IMR-90 (cell line): ENCODE data around the gene FAM193B. TPM values are rescaled to one million over a fixed set of nuclear protein-coding genes. Genes with fewer than 3 reads are reported as not detected.

Experiments used
- ATAC-seq: fragments of 200-7000 bp; cut with Tn5 transposase; 2 replicates; pipeline ENCODE4 v1.9.1; 2020; ENCODE audit warnings: low read depth, mild to moderate bottlenecking, moderate library complexity
- BruUV-seq: library from RNA; stranded (reverse); fragments of 400-500 nt; replicated peaks from 2 replicates; lab custom pipeline; 2021; lab: Mats Ljungman, UMichigan
- CTCF ChIA-PET: fragments of 300-600 bp; formaldehyde crosslinking; extraction: SDS; loops from one replicate; lab custom pipeline; 2021; ENCODE audit warnings: antibody characterized with exemption; lab: Yijun Ruan, JAX
- POLR2A ChIA-PET: fragments of 300-600 bp; sonication (Branson Sonifier 250); formaldehyde crosslinking; loops from one replicate; lab custom pipeline; 2022; ENCODE audit warnings: antibody characterized with exemption; ENCODE audit not compliant: unreplicated experiment; lab: Charles Lee
- DNase-seq: peaks from one replicate; pipeline ENCODE4 v3.0.0; 2013
- H2AFZ ChIP-seq: replicated peaks from 2 replicates; pipeline ENCODE3; 2013; ENCODE audit warnings: low read length, mild to moderate bottlenecking; ENCODE audit not compliant: poor library complexity
- H2AK5ac ChIP-seq: 2 replicates; pipeline ENCODE4 v1.6.1; 2013; ENCODE audit warnings: low read depth, low read length, inconsistent platforms
- H2AK9ac ChIP-seq: replicated peaks from 2 replicates; pipeline ENCODE3; 2013; ENCODE audit warnings: mild to moderate bottlenecking, low read depth, low read length, moderate library complexity; ENCODE audit not compliant: poor library complexity
- H2BK120ac ChIP-seq: 2 replicates; pipeline ENCODE4 v1.6.1; 2013; ENCODE audit warnings: low read depth, low read length, inconsistent platforms
- H2BK15ac ChIP-seq: 3 replicates; pipeline ENCODE4 v1.6.1; 2013; ENCODE audit warnings: low read depth, low read length, inconsistent platforms
- H2BK20ac ChIP-seq: 2 replicates; pipeline ENCODE4 v1.6.1; 2013; ENCODE audit warnings: low read depth, mild to moderate bottlenecking, inconsistent platforms, low read length, moderate library complexity
- H2BK5ac ChIP-seq: 2 replicates; pipeline ENCODE4 v1.6.1; 2013; ENCODE audit warnings: mild to moderate bottlenecking, low read depth, low read length, inconsistent platforms; ENCODE audit not compliant: poor library complexity, severe bottlenecking
- H3K14ac ChIP-seq: replicated peaks from 2 replicates; pipeline ENCODE4 v1.6.1; 2013; ENCODE audit warnings: low read depth, low read length, inconsistent platforms
- H3K18ac ChIP-seq: 2 replicates; pipeline ENCODE4 v1.6.1; 2013; ENCODE audit warnings: low read depth, low read length, control low read depth
- H3K23ac ChIP-seq: 2 replicates; pipeline ENCODE4 v1.6.1; 2013; ENCODE audit warnings: low read depth, low read length, inconsistent platforms
- H3K27ac ChIP-seq: 2 replicates; pipeline ENCODE4 v1.5.1; 2013; ENCODE audit warnings: mild to moderate bottlenecking, control low read depth, low read length; ENCODE audit not compliant: insufficient read depth
- H3K27me3 ChIP-seq: 2 replicates; pipeline ENCODE4 v1.6.1; 2013; ENCODE audit warnings: low read length; ENCODE audit not compliant: control insufficient read depth, insufficient read depth
- H3K36me3 ChIP-seq: 2 replicates; pipeline ENCODE4 v1.6.1; 2013; ENCODE audit warnings: low read length, mixed read lengths; ENCODE audit not compliant: control insufficient read depth, insufficient read depth
- H3K4ac ChIP-seq: 2 replicates; pipeline ENCODE4 v1.6.1; 2013; ENCODE audit warnings: low read depth, low read length, inconsistent platforms
- H3K4me1 ChIP-seq: 2 replicates; pipeline ENCODE4 v1.6.1; 2013; ENCODE audit warnings: low read length, mixed read lengths; ENCODE audit not compliant: control insufficient read depth, insufficient read depth
- H3K4me2 ChIP-seq: 2 replicates; pipeline ENCODE4 v1.6.1; 2013; ENCODE audit warnings: low read depth, mild to moderate bottlenecking, control low read depth, low read length, moderate library complexity
- H3K4me3 ChIP-seq: 2 replicates; pipeline ENCODE4 v1.5.1; 2013; ENCODE audit warnings: low read depth, mild to moderate bottlenecking, control low read depth, low read length, moderate library complexity; ENCODE audit not compliant: insufficient read depth
- H3K56ac ChIP-seq: 2 replicates; pipeline ENCODE4 v1.6.1; 2013; ENCODE audit warnings: low read length, inconsistent platforms; ENCODE audit not compliant: insufficient read depth; ENCODE audit errors: extremely low read depth
- H3K79me1 ChIP-seq, 2 experiments: 2 replicates each; pipeline ENCODE4 v1.6.1; 2013; ENCODE audit warnings: low read length in 2 of 2, inconsistent platforms in 1 of 2, low read depth in 1 of 2
- H3K9ac ChIP-seq: 2 replicates; pipeline ENCODE4 v1.6.1; 2013; ENCODE audit warnings: low read depth, low read length, control low read depth
- H3K9me1 ChIP-seq: 2 replicates; pipeline ENCODE4 v1.6.1; 2013; ENCODE audit warnings: low read length, inconsistent platforms; ENCODE audit not compliant: insufficient read depth
- H3K9me3 ChIP-seq: 2 replicates; pipeline ENCODE4 v1.6.1; 2013; ENCODE audit warnings: low read length; ENCODE audit not compliant: control insufficient read depth, insufficient read depth
- H4K20me1 ChIP-seq: 2 replicates; pipeline ENCODE4 v1.6.1; 2013; ENCODE audit warnings: low read length, inconsistent platforms; ENCODE audit not compliant: insufficient read depth
- H4K5ac ChIP-seq: 2 replicates; pipeline ENCODE4 v1.6.1; 2013; ENCODE audit warnings: mild to moderate bottlenecking, low read depth, low read length, control low read depth
- H4K8ac ChIP-seq, 2 experiments: 2 replicates each; pipeline ENCODE4 v1.6.1; 2013; ENCODE audit warnings: low read depth in 2 of 2, low read length in 2 of 2, control low read depth in 1 of 2, inconsistent platforms in 1 of 2
- H4K91ac ChIP-seq: 2 replicates; pipeline ENCODE4 v1.6.1; 2013; ENCODE audit warnings: low read depth, low read length, inconsistent platforms; ENCODE audit not compliant: insufficient read depth
- BHLHE40 ChIP-seq: fragments of 150-350 bp; IDR thresholded peaks from 2 replicates; pipeline ENCODE4 v1.6.1; 2016; ENCODE audit warnings: mild to moderate bottlenecking, low read depth, low read length
- CEBPB ChIP-seq: IDR thresholded peaks from 2 replicates; pipeline ENCODE4 v1.6.1; 2012; ENCODE audit warnings: low read depth, low read length, improper control_type of control experiment
- CHD1 ChIP-seq: IDR thresholded peaks from 2 replicates; pipeline ENCODE4 v1.6.1; 2012; ENCODE audit warnings: low read depth, low read length, improper control_type of control experiment
- CTCF ChIP-seq: conservative IDR thresholded peaks from 2 replicates; pipeline ENCODE4 v1.5.1; 2012; ENCODE audit warnings: mild to moderate bottlenecking, low read depth, low read length, improper control_type of control experiment
- FOS ChIP-seq: fragments of 150-350 bp; IDR thresholded peaks from 2 replicates; pipeline ENCODE4 v1.6.1; 2016; ENCODE audit warnings: low read depth, low read length
- MAFK ChIP-seq: IDR thresholded peaks from 2 replicates; pipeline ENCODE4 v1.6.1; 2012; ENCODE audit warnings: low read depth, low read length, improper control_type of control experiment
- MAZ ChIP-seq: IDR thresholded peaks from 2 replicates; pipeline ENCODE4 v1.6.1; 2012; ENCODE audit warnings: low read depth, mild to moderate bottlenecking, low read length, improper control_type of control experiment, moderate library complexity, borderline replicate concordance
- MXI1 ChIP-seq: IDR thresholded peaks from 2 replicates; pipeline ENCODE4 v1.6.1; 2012; ENCODE audit warnings: low read depth, mild to moderate bottlenecking, low read length, moderate library complexity, borderline replicate concordance
- RAD21 ChIP-seq: IDR thresholded peaks from 2 replicates; pipeline ENCODE4 v1.6.1; 2012; ENCODE audit warnings: low read length, improper control_type of control experiment
- RCOR1 ChIP-seq: IDR thresholded peaks from 2 replicates; pipeline ENCODE4 v1.6.1; 2012; ENCODE audit warnings: mild to moderate bottlenecking, low read length, improper control_type of control experiment; ENCODE audit not compliant: insufficient replicate concordance
- RFX5 ChIP-seq: IDR thresholded peaks from 2 replicates; pipeline ENCODE4 v1.8.0; 2012; ENCODE audit warnings: low read depth, mild to moderate bottlenecking, low read length, moderate library complexity
- USF2 ChIP-seq: fragments of 150-350 bp; IDR thresholded peaks from 2 replicates; pipeline ENCODE4 v1.6.1; 2017; ENCODE audit warnings: mild to moderate bottlenecking, antibody characterized with exemption, low read length, low read depth
- WGBS, 2 experiments: methylation state at CpG; one replicate each; pipeline versions ENCODE4 v1.1.5 to v1.1.7; 2013; ENCODE audit warnings: missing lambda C conversion rate in 2 of 2; ENCODE audit not compliant: insufficient read length in 1 of 2; ENCODE audit errors: extremely low coverage in 2 of 2; 5-methylcytosine and 5-hydroxymethylcytosine counted together
- dilution Hi-C: fragments of 300-500 bp; cut with HindIII; formaldehyde crosslinking; loops from one replicate; pipeline ENCODE4 v1.14.3; 2018; ENCODE audit warnings: low sequenced_read_pairs; ENCODE audit not compliant: unreplicated experiment
- in situ Hi-C: fragments of 300-500 bp; cut with MboI; formaldehyde crosslinking; loops from 3 replicates; pipeline ENCODE4 v1.14.3; 2019; ENCODE audit warnings: low sequenced_read_pairs, inconsistent platforms, mixed read lengths
- intact Hi-C: fragments of 100-400 bp; cut with micrococcal nuclease; formaldehyde crosslinking; loops from 2 replicates; pipeline ENCODE4 v1.10.0; 2022
- polyA plus RNA-seq, 3 experiments: library from polyadenylated mRNA; depleted of rRNA; stranded (reverse); fragments of >200 nt; gene quantifications; 2 replicates each; pipeline ENCODE4 v1.2.3, GENCODE V29; 2012; ENCODE audit warnings: low replicate concordance in 1 of 3
- total RNA-seq: library from RNA; depleted of rRNA; stranded (reverse); fragments of >200 nt; gene quantifications from 2 replicates; pipeline ENCODE4 v1.2.3, GENCODE V29; 2012

The FAM193B gene
- total and polyA plus RNA-seq, 2 of the 4 experiments (the other 2 are of a cell fraction), result 9.5 to 52.2 TPM

GRCh38 chr5:177542816-177543465 is 11.4 kb downstream of the FAM193B start:
- Histone ChIP-seq H2AK9ac (no peak overlapping the region), H2AK5ac (peak overlapping the region; percentile 46; the same call in 1 of the 2 replicates), H4K5ac (no peak overlapping the region), H3K36me3 (peaks cover 9% of the 10 kb centered on the region), H2AFZ (no peak overlapping the region), H2BK15ac (no peak overlapping the region), H3K9me3 (no peaks in the 10 kb centered on the region), H3K4me1 (peaks cover 29% of the 10 kb centered on the region), H4K91ac (no peak overlapping the region), H2BK20ac (no peak overlapping the region), H4K20me1 (peaks cover 44% of the 10 kb centered on the region), H4K8ac (peak overlapping the region in 1 of 2 experiments; percentile 25; a peak in 1 of 4 replicates), H3K9me1 (peaks cover 30% of the 10 kb centered on the region), H2BK120ac (no peak overlapping the region), H3K9ac (no peak overlapping the region), H3K27ac (no peak overlapping the region), H3K14ac (no peak overlapping the region; the same call in 1 of the 2 replicates), H3K27me3 (no peaks in the 10 kb centered on the region), H3K23ac (peak overlapping the region; percentile 19; the same call in 1 of the 2 replicates), H3K4ac (no peak overlapping the region), H2BK5ac (peak overlapping the region; percentile 15), H3K18ac (no peak overlapping the region; the same call in 1 of the 2 replicates), H3K79me1 (peaks cover 41 to 73% of the 10 kb centered on the region in 2 experiments), H3K4me2 (no peak overlapping the region), H3K4me3 (no peak overlapping the region), H3K56ac (no peak overlapping the region)
- no TSS peak for BruUV-seq
- ATAC-seq, result no peak
- no peak for DNase-seq
- ChIA-PET CTCF (no interaction called here), POLR2A (interaction anchor here (0.6 kb wide), 1 partner anchor 158 kb away, joined by 5 read pairs; no protein-coding TSS in a partner anchor)
- dilution Hi-C loops, result no loop called here
- intact Hi-C loops, result no loop called here
- TF ChIP-seq MXI1 (no peak), CTCF (no peak), FOS (no peak), MAZ (no peak), RAD21 (no peak), RFX5 (no peak), BHLHE40 (no peak), CEBPB (no peak), CHD1 (no peak), USF2 (no peak), MAFK (no peak), RCOR1 (no peak)
- WGBS, 2 experiments, result 86% methylated on average over 1 of the region's 4 CpGs; no CpG with 5 or more reads in 1 of the 2 experiments
- in situ Hi-C loops, result no loop called here
